ENCODE data around the gene LEKR1.

- no peak for TF ChIP-seq CTCF (conservative IDR thresholded peaks at IDR 0.05)
- TF ChIP-seq ZFX (IDR thresholded peaks at IDR 0.05) = no peak
These were observed 136.9 kb downstream of the LEKR1 start for GRCh38 chr3:156963096-156963495.
